Measurements from ENCODE around the gene CLASP1.

The CLASP1 gene

GRCh38 chr2:121469356-121469755, 179.9 kb downstream of the CLASP1 start:
- ATAC-seq: no peak
- no peak for TF ChIP-seq GLIS3 (CRISPR knock-in tag; IDR thresholded peaks at IDR 0.05)

GRCh38 chr2:121468936-121469335, 180.3 kb downstream of the CLASP1 start:
- ATAC-seq: no peak
- no peak for TF ChIP-seq ZFP30 (CRISPR knock-in tag; IDR thresholded peaks at IDR 0.05)
- no peak for TF ChIP-seq ZFP3 (CRISPR knock-in tag; IDR thresholded peaks at IDR 0.05)
- TF ChIP-seq PPARA (CRISPR knock-in tag; IDR thresholded peaks at IDR 0.05; ENCODE audit: borderline replicate concordance): no peak
- TF ChIP-seq ZNF8 (CRISPR knock-in tag; IDR thresholded peaks at IDR 0.05): no peak
- no peak for TF ChIP-seq ZNF565 (CRISPR knock-in tag; conservative IDR thresholded peaks at IDR 0.05; ENCODE audit: low read depth)
- no peak for TF ChIP-seq POU6F1 (CRISPR knock-in tag; IDR thresholded peaks at IDR 0.05; ENCODE audit: borderline replicate concordance, low read depth)
- TF ChIP-seq TCF4 (CRISPR knock-in tag; IDR thresholded peaks at IDR 0.05; ENCODE audit: borderline replicate concordance): no peak

DNA sequence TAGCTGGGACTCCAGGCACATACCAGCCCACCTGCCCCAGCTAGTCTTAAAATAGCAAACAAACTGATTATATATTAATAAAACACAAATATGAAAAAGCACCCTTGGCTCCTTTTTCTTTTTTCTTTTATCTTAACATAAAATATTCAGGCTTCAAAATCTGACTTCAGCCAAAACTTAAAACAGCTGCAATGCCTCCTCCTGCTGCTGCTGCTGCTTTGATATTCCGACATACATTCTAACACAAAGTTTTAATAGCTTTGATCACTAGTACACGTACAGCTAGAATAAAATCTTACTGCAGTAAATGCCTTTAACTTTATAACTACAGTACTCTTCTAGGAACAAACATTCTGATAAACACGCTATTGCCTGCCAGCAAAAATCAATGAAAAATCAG, 190.0 kb downstream of the CLASP1 start:
- no peak for ATAC-seq
- TF ChIP-seq RARB (CRISPR knock-in tag; IDR thresholded peaks at IDR 0.05) (no peak), ZC3H10 (CRISPR knock-in tag; IDR thresholded peaks at IDR 0.05) (no peak), GLIS3 (CRISPR knock-in tag; IDR thresholded peaks at IDR 0.05) (no peak), POU6F1 (CRISPR knock-in tag; IDR thresholded peaks at IDR 0.05; ENCODE audit: borderline replicate concordance, low read depth) (no peak), ZFP30 (CRISPR knock-in tag; IDR thresholded peaks at IDR 0.05) (no peak), ZNF70 (CRISPR knock-in tag; IDR thresholded peaks at IDR 0.05) (no peak), TCF4 (CRISPR knock-in tag; IDR thresholded peaks at IDR 0.05; ENCODE audit: borderline replicate concordance) (no peak), CSDC2 (CRISPR knock-in tag; IDR thresholded peaks at IDR 0.05) (no peak), ZNF565 (CRISPR knock-in tag; conservative IDR thresholded peaks at IDR 0.05; ENCODE audit: low read depth) (no peak)
- TF ChIP-seq, protein P1, sequence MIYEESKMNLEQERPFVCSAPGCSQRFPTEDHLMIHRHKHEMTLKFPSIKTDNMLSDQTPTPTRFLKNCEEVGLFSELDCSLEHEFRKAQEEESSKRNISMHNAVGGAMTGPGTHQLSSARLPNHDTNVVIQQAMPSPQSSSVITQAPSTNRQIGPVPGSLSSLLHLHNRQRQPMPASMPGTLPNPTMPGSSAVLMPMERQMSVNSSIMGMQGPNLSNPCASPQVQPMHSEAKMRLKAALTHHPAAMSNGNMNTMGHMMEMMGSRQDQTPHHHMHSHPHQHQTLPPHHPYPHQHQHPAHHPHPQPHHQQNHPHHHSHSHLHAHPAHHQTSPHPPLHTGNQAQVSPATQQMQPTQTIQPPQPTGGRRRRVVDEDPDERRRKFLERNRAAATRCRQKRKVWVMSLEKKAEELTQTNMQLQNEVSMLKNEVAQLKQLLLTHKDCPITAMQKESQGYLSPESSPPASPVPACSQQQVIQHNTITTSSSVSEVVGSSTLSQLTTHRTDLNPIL (CRISPR knock-in tag; IDR thresholded peaks at IDR 0.05; ENCODE audit: low read depth): no peak
- TF ChIP-seq, protein P2, sequence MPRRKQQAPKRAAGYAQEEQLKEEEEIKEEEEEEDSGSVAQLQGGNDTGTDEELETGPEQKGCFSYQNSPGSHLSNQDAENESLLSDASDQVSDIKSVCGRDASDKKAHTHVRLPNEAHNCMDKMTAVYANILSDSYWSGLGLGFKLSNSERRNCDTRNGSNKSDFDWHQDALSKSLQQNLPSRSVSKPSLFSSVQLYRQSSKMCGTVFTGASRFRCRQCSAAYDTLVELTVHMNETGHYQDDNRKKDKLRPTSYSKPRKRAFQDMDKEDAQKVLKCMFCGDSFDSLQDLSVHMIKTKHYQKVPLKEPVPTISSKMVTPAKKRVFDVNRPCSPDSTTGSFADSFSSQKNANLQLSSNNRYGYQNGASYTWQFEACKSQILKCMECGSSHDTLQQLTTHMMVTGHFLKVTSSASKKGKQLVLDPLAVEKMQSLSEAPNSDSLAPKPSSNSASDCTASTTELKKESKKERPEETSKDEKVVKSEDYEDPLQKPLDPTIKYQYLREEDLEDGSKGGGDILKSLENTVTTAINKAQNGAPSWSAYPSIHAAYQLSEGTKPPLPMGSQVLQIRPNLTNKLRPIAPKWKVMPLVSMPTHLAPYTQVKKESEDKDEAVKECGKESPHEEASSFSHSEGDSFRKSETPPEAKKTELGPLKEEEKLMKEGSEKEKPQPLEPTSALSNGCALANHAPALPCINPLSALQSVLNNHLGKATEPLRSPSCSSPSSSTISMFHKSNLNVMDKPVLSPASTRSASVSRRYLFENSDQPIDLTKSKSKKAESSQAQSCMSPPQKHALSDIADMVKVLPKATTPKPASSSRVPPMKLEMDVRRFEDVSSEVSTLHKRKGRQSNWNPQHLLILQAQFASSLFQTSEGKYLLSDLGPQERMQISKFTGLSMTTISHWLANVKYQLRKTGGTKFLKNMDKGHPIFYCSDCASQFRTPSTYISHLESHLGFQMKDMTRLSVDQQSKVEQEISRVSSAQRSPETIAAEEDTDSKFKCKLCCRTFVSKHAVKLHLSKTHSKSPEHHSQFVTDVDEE (CRISPR knock-in tag; IDR thresholded peaks at IDR 0.05): no peak

GRCh38 chr2:121456325-121456724, 192.9 kb downstream of the CLASP1 start:
- no peak for ATAC-seq
- TF ChIP-seq, protein P3, sequence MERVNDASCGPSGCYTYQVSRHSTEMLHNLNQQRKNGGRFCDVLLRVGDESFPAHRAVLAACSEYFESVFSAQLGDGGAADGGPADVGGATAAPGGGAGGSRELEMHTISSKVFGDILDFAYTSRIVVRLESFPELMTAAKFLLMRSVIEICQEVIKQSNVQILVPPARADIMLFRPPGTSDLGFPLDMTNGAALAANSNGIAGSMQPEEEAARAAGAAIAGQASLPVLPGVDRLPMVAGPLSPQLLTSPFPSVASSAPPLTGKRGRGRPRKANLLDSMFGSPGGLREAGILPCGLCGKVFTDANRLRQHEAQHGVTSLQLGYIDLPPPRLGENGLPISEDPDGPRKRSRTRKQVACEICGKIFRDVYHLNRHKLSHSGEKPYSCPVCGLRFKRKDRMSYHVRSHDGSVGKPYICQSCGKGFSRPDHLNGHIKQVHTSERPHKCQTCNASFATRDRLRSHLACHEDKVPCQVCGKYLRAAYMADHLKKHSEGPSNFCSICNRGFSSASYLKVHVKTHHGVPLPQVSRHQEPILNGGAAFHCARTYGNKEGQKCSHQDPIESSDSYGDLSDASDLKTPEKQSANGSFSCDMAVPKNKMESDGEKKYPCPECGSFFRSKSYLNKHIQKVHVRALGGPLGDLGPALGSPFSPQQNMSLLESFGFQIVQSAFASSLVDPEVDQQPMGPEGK (CRISPR knock-in tag; IDR thresholded peaks at IDR 0.05; ENCODE audit: borderline replicate concordance): no peak
- TF ChIP-seq OSR1 (CRISPR knock-in tag; IDR thresholded peaks at IDR 0.05): no peak
- TF ChIP-seq ISL1 (CRISPR knock-in tag; IDR thresholded peaks at IDR 0.05): no peak
- no peak for TF ChIP-seq PPARA (CRISPR knock-in tag; IDR thresholded peaks at IDR 0.05; ENCODE audit: borderline replicate concordance)
- TF ChIP-seq ARNTL (CRISPR knock-in tag; IDR thresholded peaks at IDR 0.05; ENCODE audit: borderline replicate concordance, low read depth): no peak
- no peak for TF ChIP-seq ZC3H10 (CRISPR knock-in tag; IDR thresholded peaks at IDR 0.05)
- TF ChIP-seq ESRRG (CRISPR knock-in tag; IDR thresholded peaks at IDR 0.05): no peak
- no peak for TF ChIP-seq CSDC2 (CRISPR knock-in tag; IDR thresholded peaks at IDR 0.05)
- no peak for TF ChIP-seq TOX (CRISPR knock-in tag; IDR thresholded peaks at IDR 0.05; ENCODE audit: borderline replicate concordance)
- TF ChIP-seq RARB (CRISPR knock-in tag; IDR thresholded peaks at IDR 0.05): no peak
- TF ChIP-seq, protein P1 (CRISPR knock-in tag; IDR thresholded peaks at IDR 0.05; ENCODE audit: low read depth): no peak
- TF ChIP-seq ZNF8 (CRISPR knock-in tag; IDR thresholded peaks at IDR 0.05): no peak
- TF ChIP-seq CSRNP3 (CRISPR knock-in tag; IDR thresholded peaks at IDR 0.05): no peak
- no peak for TF ChIP-seq SNAI2 (CRISPR knock-in tag; IDR thresholded peaks at IDR 0.05)

All from SK-N-SH treated with all-trans-retinoic acid at 6 μM for 48 hours (cell line).